Fibroblast of lung (primary cell): ENCODE data around the gene SETDB2. TPM values are rescaled to one million over a fixed set of nuclear protein-coding genes. Genes with fewer than 3 reads are reported as not detected.
A peak's percentile ranks its signal among the peaks of the same experiment; 100 is the strongest.

Experiments used
- DNase-seq, 2 donors: peaks; one replicate each; pipeline versions ENCODE4 v3.0.0 to v3.0.0-alpha.2; 2010; ENCODE audit warnings: low read depth in 2 of 2
- H2AFZ ChIP-seq: 2 replicates; pipeline ENCODE4 v1.5.1; 2012; ENCODE audit warnings: low read length, control low read depth, inconsistent platforms
- H3K27ac ChIP-seq: 2 replicates; pipeline ENCODE4 v1.5.1; 2011; ENCODE audit warnings: low read length, control low read depth; ENCODE audit not compliant: insufficient read depth
- H3K27me3 ChIP-seq: 2 replicates; pipeline ENCODE4 v1.5.1; 2011; ENCODE audit warnings: mild to moderate bottlenecking, low read length; ENCODE audit not compliant: control insufficient read depth, insufficient read depth
- H3K36me3 ChIP-seq: 2 replicates; pipeline ENCODE4 v1.5.1; 2011; ENCODE audit warnings: low read length; ENCODE audit not compliant: control insufficient read depth, insufficient read depth
- H3K4me1 ChIP-seq: 2 replicates; pipeline ENCODE4 v1.5.1; 2011; ENCODE audit warnings: low read length; ENCODE audit not compliant: control insufficient read depth, insufficient read depth; ENCODE audit errors: extremely low read depth
- H3K4me2 ChIP-seq: 2 replicates; pipeline ENCODE4 v1.5.1; 2011; ENCODE audit warnings: low read length, control low read depth; ENCODE audit not compliant: insufficient read depth; ENCODE audit errors: extremely low read depth
- H3K4me3 ChIP-seq, 4 experiments: fragments of 200-600 bp in 1 of 4; sonication (generic) in 1 of 4; replicated peaks in 1 of 4; 2 replicates each; pipeline ENCODE4 v1.5.1; 2011 to 2016; ENCODE audit warnings: low read length in 4 of 4, low read depth in 3 of 4, mild to moderate bottlenecking in 3 of 4, control low read depth in 2 of 4, inconsistent platforms in 1 of 4, mixed read lengths in 1 of 4; ENCODE audit not compliant: insufficient read depth in 1 of 4; ENCODE audit errors: control extremely low read depth in 1 of 4
- H3K79me2 ChIP-seq: 2 replicates; pipeline ENCODE4 v1.5.1; 2012; ENCODE audit warnings: mild to moderate bottlenecking, low read length, inconsistent platforms; ENCODE audit not compliant: control insufficient read depth, insufficient read depth
- H3K9ac ChIP-seq: 2 replicates; pipeline ENCODE4 v1.5.1; 2011; ENCODE audit warnings: mild to moderate bottlenecking, low read length, control low read depth; ENCODE audit not compliant: insufficient read depth
- H3K9me3 ChIP-seq: 2 replicates; pipeline ENCODE4 v1.5.1; 2012; ENCODE audit warnings: low read depth, low read length; ENCODE audit not compliant: control insufficient read depth, insufficient read depth
- H4K20me1 ChIP-seq: 2 replicates; pipeline ENCODE4 v1.5.1; 2011; ENCODE audit warnings: low read length; ENCODE audit not compliant: control insufficient read depth, insufficient read depth; ENCODE audit errors: extremely low read depth
- CTCF ChIP-seq, 2 donors: IDR thresholded peaks in 1 of 2; conservative IDR thresholded peaks in 1 of 2; 1 replicate in 1 of 2; 2 replicates in 1 of 2; pipeline ENCODE4 v1.5.1; 2011 to 2012; ENCODE audit warnings: low read length in 2 of 2, control low read depth in 1 of 2, inconsistent platforms in 1 of 2, low read depth in 1 of 2, mild to moderate bottlenecking in 1 of 2
- EZH2 ChIP-seq: IDR thresholded peaks from 2 replicates; pipeline ENCODE4 v1.5.1; 2012; ENCODE audit warnings: low read length, control low read depth, mild to moderate bottlenecking; ENCODE audit errors: missing control alignments
- polyA plus RNA-seq, 2 donors: library from polyadenylated mRNA; depleted of rRNA in 1 of 2; stranded (reverse) in 1 of 2; unstranded in 1 of 2; fragments of >200 nt; gene quantifications; 2 replicates each; pipeline ENCODE4 v1.2.1, GENCODE V29; 2011 to 2012; ENCODE audit warnings: missing spikeins in 1 of 2
- total RNA-seq: library from RNA; depleted of rRNA; stranded (reverse); fragments of >200 nt; gene quantifications from 2 replicates; pipeline ENCODE4 v1.2.1, GENCODE V29; 2014

The SETDB2 gene
- total and polyA plus RNA-seq, 2 donors (not counting 1 experiment from before 2014, with no cell fraction given): 10.4 to 13.7 TPM

- Histone ChIP-seq H3K27ac (no peak overlapping the region), H3K27me3 (no peaks in the 10 kb centered on the region), H3K9ac (no peak overlapping the region), H3K4me2 (no peak overlapping the region), H3K79me2 (no peaks in the 10 kb centered on the region), H2AFZ (no peak overlapping the region), H4K20me1 (no peaks in the 10 kb centered on the region), H3K4me3 (no peak overlapping the region), H3K4me1 (no peaks in the 10 kb centered on the region), H3K9me3 (no peaks in the 10 kb centered on the region), H3K36me3 (no peaks in the 10 kb centered on the region)
- peak; percentile 18 to 59 for DNase-seq
- TF ChIP-seq CTCF (conservative IDR thresholded peaks at IDR 0.05 in 1 of 2, IDR thresholded peaks at IDR 0.05 in 1 of 2; ENCODE audit: low read depth in 1 of 2, low read length in 2 of 2) (no peak), EZH2 (no peak)
Observed at GRCh38 chr13:49435992-49436391, 8.1 kb upstream of the SETDB2 start.

- Histone ChIP-seq H3K4me2 (no peak overlapping the region), H3K36me3 (no peaks in the 10 kb centered on the region), H3K4me1 (no peaks in the 10 kb centered on the region), H3K79me2 (no peaks in the 10 kb centered on the region), H3K9me3 (no peaks in the 10 kb centered on the region), H2AFZ (no peak overlapping the region), H3K4me3 (no peak overlapping the region), H3K27ac (no peak overlapping the region), H3K27me3 (no peaks in the 10 kb centered on the region), H3K9ac (no peak overlapping the region), H4K20me1 (no peaks in the 10 kb centered on the region)
- TF ChIP-seq CTCF (conservative IDR thresholded peaks at IDR 0.05 in 1 of 2, IDR thresholded peaks at IDR 0.05 in 1 of 2; ENCODE audit: low read depth in 1 of 2, low read length in 2 of 2) (no peak), EZH2 (no peak)
- DNase-seq: peak; percentile 43 to 82
Observed at GRCh38 chr13:49436890-49437289, 7.2 kb upstream of the SETDB2 start.

DNA sequence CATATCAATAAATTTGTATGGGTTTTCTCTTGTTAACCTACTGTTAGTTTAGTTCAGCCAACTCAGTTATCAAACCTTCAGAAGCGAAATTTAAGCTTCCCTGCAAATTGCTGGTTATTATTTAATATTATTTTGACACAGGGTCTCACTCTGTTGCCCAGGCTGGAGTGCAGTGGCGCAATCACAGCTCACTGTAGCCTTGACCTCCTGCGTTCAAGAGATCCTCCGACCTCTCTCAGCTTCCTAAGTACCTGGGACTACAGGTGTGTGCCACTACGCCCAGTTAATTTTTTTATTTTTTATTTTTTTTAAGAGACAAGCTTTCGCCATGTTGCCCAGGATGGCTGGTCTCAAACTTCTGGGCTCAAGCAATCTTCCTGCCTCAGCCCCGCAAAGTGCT lies 6.4 kb upstream of the SETDB2 start:
- no peak for DNase-seq
- TF ChIP-seq CTCF (conservative IDR thresholded peaks at IDR 0.05 in 1 of 2, IDR thresholded peaks at IDR 0.05 in 1 of 2; ENCODE audit: low read depth in 1 of 2, low read length in 2 of 2) (no peak), EZH2 (no peak)
- no peak overlapping the region for H3K4me3 ChIP-seq
- H3K4me2 ChIP-seq: no peak overlapping the region
- no peak overlapping the region for H3K27ac ChIP-seq
- H3K4me1 ChIP-seq: no peaks in the 10 kb centered on the region
- H3K9ac ChIP-seq: no peak overlapping the region
- H3K79me2 ChIP-seq: no peaks in the 10 kb centered on the region
- H4K20me1 ChIP-seq: no peaks in the 10 kb centered on the region
- no peaks in the 10 kb centered on the region for H3K36me3 ChIP-seq
- no peaks in the 10 kb centered on the region for H3K9me3 ChIP-seq
- H2AFZ ChIP-seq: no peak overlapping the region
- no peaks in the 10 kb centered on the region for H3K27me3 ChIP-seq
